HEK293 (cell line): Measurements from ENCODE around the gene NUBP1.

ENCODE experiments used
- BCL11A ChIP-seq: fragments of 450-650 bp; formaldehyde crosslinking; IDR thresholded peaks from 2 replicates; pipeline ENCODE4 v1.5.1; 2016; ENCODE audit warnings: low read depth, missing biosample characterization, missing genetic modification characterization
- BCL6B ChIP-seq: fragments of 450-650 bp; formaldehyde crosslinking; IDR thresholded peaks from 2 replicates; pipeline ENCODE4 v1.5.1; 2017; ENCODE audit warnings: missing biosample characterization, missing genetic modification characterization
- KLF8 ChIP-seq: fragments of 450-650 bp; formaldehyde crosslinking; IDR thresholded peaks from 2 replicates; pipeline ENCODE4 v1.5.1; 2016; ENCODE audit warnings: missing biosample characterization, missing genetic modification characterization
- OSR2 ChIP-seq: fragments of 450-650 bp; formaldehyde crosslinking; IDR thresholded peaks from 2 replicates; pipeline ENCODE4 v1.5.1; 2016; ENCODE audit warnings: missing biosample characterization, missing genetic modification characterization
- PRDM1 ChIP-seq: fragments of 450-650 bp; formaldehyde crosslinking; IDR thresholded peaks from 2 replicates; pipeline ENCODE4; 2016; ENCODE audit warnings: missing biosample characterization, missing genetic modification characterization
- PRDM6 ChIP-seq: fragments of 450-650 bp; formaldehyde crosslinking; IDR thresholded peaks from 2 replicates; pipeline ENCODE4 v1.5.1; 2017; ENCODE audit warnings: missing biosample characterization, missing genetic modification characterization
- TSHZ1 ChIP-seq: fragments of 450-650 bp; formaldehyde crosslinking; IDR thresholded peaks from 2 replicates; pipeline ENCODE4 v1.5.1; 2016; ENCODE audit warnings: missing biosample characterization, missing genetic modification characterization, borderline replicate concordance
- ZBTB20 ChIP-seq: fragments of 450-650 bp; formaldehyde crosslinking; IDR thresholded peaks from 2 replicates; pipeline ENCODE4 v1.5.1; 2016; ENCODE audit warnings: missing biosample characterization, missing genetic modification characterization
- ZBTB48 ChIP-seq: fragments of 450-650 bp; formaldehyde crosslinking; IDR thresholded peaks from 2 replicates; pipeline ENCODE4 v1.5.1; 2016; ENCODE audit warnings: missing biosample characterization, missing genetic modification characterization
- ZBTB7A ChIP-seq: fragments of 450-650 bp; formaldehyde crosslinking; IDR thresholded peaks from 2 replicates; pipeline ENCODE4 v1.5.1; 2016; ENCODE audit warnings: low read depth, missing biosample characterization, missing genetic modification characterization
- ZFP37 ChIP-seq: fragments of 450-650 bp; formaldehyde crosslinking; IDR thresholded peaks from 2 replicates; pipeline ENCODE4 v1.5.1; 2016; ENCODE audit warnings: missing biosample characterization, missing genetic modification characterization
- ZNF112 ChIP-seq: fragments of 450-650 bp; formaldehyde crosslinking; IDR thresholded peaks from 2 replicates; pipeline ENCODE4 v1.5.0; 2017; ENCODE audit warnings: missing biosample characterization, missing genetic modification characterization
- ZNF211 ChIP-seq: fragments of 450-650 bp; formaldehyde crosslinking; IDR thresholded peaks from 2 replicates; pipeline ENCODE4 v1.5.1; 2016; ENCODE audit warnings: low read depth, missing biosample characterization, missing genetic modification characterization
- ZNF280D ChIP-seq: fragments of 450-650 bp; formaldehyde crosslinking; IDR thresholded peaks from 2 replicates; pipeline ENCODE4 v1.5.1; 2016; ENCODE audit warnings: missing biosample characterization, missing genetic modification characterization
- ZNF623 ChIP-seq: fragments of 450-650 bp; formaldehyde crosslinking; IDR thresholded peaks from 2 replicates; pipeline ENCODE4 v1.5.1; 2016; ENCODE audit warnings: missing biosample characterization, missing genetic modification characterization
- ZNF629 ChIP-seq: fragments of 450-650 bp; formaldehyde crosslinking; IDR thresholded peaks from 2 replicates; pipeline ENCODE4 v1.5.1; 2017; ENCODE audit warnings: missing biosample characterization, missing genetic modification characterization
- ZSCAN30 ChIP-seq: fragments of 450-650 bp; IDR thresholded peaks from 2 replicates; pipeline ENCODE4 v1.5.1; 2018; ENCODE audit warnings: missing biosample characterization, mild to moderate bottlenecking, missing genetic modification characterization, moderate library complexity
- ZXDB ChIP-seq: fragments of 450-650 bp; formaldehyde crosslinking; IDR thresholded peaks from 2 replicates; pipeline ENCODE4 v1.5.1; 2016; ENCODE audit warnings: missing biosample characterization, missing genetic modification characterization
- TF ChIP-seq, protein P1 (sequence below): fragments of 450-650 bp; formaldehyde crosslinking; IDR thresholded peaks from 2 replicates; pipeline ENCODE4 v1.5.1; 2016; ENCODE audit warnings: missing biosample characterization, missing genetic modification characterization
- TF ChIP-seq, protein P2 (sequence below): fragments of 450-650 bp; formaldehyde crosslinking; IDR thresholded peaks from 2 replicates; pipeline ENCODE4 v1.5.1; 2016; ENCODE audit warnings: missing biosample characterization, missing genetic modification characterization
- TF ChIP-seq, protein P3 (sequence below): fragments of 450-650 bp; formaldehyde crosslinking; IDR thresholded peaks from 2 replicates; pipeline ENCODE4 v1.5.1; 2017; ENCODE audit warnings: missing biosample characterization, missing genetic modification characterization

The NUBP1 gene

DNA sequence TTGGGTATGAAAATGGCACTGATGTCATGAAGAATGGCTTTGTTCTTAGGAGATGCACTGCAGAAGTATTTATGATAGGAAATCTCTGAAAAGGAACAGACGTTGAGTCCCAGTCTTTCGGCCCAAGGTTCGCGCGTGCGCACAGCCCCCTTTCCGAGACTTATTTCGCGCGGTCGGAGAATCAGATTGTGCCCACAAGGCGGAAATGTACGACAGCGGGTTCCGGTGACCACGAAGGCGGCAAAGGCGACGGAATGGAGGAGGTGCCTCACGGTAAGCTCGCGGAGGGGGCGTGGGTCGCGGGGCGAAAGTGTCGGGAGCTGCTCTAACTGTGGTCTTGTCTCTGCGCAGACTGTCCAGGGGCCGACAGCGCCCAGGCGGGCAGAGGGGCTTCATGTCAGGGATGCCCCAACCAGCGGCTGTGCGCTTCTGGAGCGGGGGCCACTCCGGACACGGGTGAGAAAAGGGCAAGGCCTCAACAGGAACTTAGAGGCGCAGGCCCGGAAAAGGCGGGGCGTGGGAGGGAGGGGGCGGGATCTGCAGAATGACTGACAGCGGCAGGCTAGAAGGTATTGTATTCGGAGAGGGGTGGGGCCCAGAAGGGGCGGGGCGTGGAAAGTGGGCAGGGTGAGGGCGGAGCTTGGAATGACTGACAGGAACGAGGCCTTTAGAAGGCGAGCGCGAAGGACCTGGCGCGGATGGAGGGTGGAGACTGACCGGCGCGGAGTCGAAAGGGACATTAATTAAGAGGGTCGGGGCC, at the start of gene NUBP1 (continued):
- TF ChIP-seq PRDM6 (tag by site-specific recombination): no peak
- no peak for TF ChIP-seq OSR2
- peak; percentile 96 for TF ChIP-seq BCL11A (tag by site-specific recombination)
- peak; percentile 96 for TF ChIP-seq ZXDB (tag by site-specific recombination)
- TF ChIP-seq BCL6B: no peak
- TF ChIP-seq TSHZ1 (tag by site-specific recombination): no peak
- TF ChIP-seq ZNF280D (tag by site-specific recombination): no peak
- peak; percentile 79 for TF ChIP-seq ZBTB20 (tag by site-specific recombination)
- TF ChIP-seq ZNF211 (tag by site-specific recombination): no peak
- TF ChIP-seq, protein P1, sequence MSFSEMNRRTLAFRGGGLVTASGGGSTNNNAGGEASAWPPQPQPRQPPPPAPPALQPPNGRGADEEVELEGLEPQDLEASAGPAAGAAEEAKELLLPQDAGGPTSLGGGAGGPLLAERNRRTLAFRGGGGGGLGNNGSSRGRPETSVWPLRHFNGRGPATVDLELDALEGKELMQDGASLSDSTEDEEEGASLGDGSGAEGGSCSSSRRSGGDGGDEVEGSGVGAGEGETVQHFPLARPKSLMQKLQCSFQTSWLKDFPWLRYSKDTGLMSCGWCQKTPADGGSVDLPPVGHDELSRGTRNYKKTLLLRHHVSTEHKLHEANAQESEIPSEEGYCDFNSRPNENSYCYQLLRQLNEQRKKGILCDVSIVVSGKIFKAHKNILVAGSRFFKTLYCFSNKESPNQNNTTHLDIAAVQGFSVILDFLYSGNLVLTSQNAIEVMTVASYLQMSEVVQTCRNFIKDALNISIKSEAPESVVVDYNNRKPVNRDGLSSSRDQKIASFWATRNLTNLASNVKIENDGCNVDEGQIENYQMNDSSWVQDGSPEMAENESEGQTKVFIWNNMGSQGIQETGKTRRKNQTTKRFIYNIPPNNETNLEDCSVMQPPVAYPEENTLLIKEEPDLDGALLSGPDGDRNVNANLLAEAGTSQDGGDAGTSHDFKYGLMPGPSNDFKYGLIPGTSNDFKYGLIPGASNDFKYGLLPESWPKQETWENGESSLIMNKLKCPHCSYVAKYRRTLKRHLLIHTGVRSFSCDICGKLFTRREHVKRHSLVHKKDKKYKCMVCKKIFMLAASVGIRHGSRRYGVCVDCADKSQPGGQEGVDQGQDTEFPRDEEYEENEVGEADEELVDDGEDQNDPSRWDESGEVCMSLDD (tag by site-specific recombination): no peak
- 0 out of 2 replicates have a peak, but pooled peaks have one; percentile 33 for TF ChIP-seq ZNF623
- peak; percentile 50; the same call in 1 of the 2 replicates for TF ChIP-seq ZBTB48 (tag by site-specific recombination)
- TF ChIP-seq ZNF112 (tag by site-specific recombination): no peak
- TF ChIP-seq, protein P2, sequence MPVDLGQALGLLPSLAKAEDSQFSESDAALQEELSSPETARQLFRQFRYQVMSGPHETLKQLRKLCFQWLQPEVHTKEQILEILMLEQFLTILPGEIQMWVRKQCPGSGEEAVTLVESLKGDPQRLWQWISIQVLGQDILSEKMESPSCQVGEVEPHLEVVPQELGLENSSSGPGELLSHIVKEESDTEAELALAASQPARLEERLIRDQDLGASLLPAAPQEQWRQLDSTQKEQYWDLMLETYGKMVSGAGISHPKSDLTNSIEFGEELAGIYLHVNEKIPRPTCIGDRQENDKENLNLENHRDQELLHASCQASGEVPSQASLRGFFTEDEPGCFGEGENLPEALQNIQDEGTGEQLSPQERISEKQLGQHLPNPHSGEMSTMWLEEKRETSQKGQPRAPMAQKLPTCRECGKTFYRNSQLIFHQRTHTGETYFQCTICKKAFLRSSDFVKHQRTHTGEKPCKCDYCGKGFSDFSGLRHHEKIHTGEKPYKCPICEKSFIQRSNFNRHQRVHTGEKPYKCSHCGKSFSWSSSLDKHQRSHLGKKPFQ (tag by site-specific recombination): no peak
- TF ChIP-seq KLF8 (tag by site-specific recombination): peak; percentile 74; the same call in 1 of the 2 replicates
- TF ChIP-seq ZNF629 (tag by site-specific recombination): peak; percentile 88
- peak; percentile 93; the same call in 1 of the 2 replicates for TF ChIP-seq ZBTB7A (tag by site-specific recombination)
- TF ChIP-seq, protein P3, sequence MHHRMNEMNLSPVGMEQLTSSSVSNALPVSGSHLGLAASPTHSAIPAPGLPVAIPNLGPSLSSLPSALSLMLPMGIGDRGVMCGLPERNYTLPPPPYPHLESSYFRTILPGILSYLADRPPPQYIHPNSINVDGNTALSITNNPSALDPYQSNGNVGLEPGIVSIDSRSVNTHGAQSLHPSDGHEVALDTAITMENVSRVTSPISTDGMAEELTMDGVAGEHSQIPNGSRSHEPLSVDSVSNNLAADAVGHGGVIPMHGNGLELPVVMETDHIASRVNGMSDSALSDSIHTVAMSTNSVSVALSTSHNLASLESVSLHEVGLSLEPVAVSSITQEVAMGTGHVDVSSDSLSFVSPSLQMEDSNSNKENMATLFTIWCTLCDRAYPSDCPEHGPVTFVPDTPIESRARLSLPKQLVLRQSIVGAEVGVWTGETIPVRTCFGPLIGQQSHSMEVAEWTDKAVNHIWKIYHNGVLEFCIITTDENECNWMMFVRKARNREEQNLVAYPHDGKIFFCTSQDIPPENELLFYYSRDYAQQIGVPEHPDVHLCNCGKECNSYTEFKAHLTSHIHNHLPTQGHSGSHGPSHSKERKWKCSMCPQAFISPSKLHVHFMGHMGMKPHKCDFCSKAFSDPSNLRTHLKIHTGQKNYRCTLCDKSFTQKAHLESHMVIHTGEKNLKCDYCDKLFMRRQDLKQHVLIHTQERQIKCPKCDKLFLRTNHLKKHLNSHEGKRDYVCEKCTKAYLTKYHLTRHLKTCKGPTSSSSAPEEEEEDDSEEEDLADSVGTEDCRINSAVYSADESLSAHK (tag by site-specific recombination): no peak
- no peak for TF ChIP-seq PRDM1
- no peak for TF ChIP-seq ZSCAN30
- TF ChIP-seq ZFP37 (tag by site-specific recombination): peak; percentile 91
